Bone marrow (tissue), 2 donors: Measurements from ENCODE around the gene SUGP1.
"Not testable (repeated sequence)": the region's sequence is repeated elsewhere in the genome, so short reads cannot be mapped to it uniquely, and the experiment has no call there.

Source experiments
- DNase-seq, 2 donors: peaks; one replicate each; lab custom pipeline; 2025; lab: John Stamatoyannopoulos, UW

SUGP1 gene, protein sequence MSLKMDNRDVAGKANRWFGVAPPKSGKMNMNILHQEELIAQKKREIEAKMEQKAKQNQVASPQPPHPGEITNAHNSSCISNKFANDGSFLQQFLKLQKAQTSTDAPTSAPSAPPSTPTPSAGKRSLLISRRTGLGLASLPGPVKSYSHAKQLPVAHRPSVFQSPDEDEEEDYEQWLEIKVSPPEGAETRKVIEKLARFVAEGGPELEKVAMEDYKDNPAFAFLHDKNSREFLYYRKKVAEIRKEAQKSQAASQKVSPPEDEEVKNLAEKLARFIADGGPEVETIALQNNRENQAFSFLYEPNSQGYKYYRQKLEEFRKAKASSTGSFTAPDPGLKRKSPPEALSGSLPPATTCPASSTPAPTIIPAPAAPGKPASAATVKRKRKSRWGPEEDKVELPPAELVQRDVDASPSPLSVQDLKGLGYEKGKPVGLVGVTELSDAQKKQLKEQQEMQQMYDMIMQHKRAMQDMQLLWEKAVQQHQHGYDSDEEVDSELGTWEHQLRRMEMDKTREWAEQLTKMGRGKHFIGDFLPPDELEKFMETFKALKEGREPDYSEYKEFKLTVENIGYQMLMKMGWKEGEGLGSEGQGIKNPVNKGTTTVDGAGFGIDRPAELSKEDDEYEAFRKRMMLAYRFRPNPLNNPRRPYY

DNA sequence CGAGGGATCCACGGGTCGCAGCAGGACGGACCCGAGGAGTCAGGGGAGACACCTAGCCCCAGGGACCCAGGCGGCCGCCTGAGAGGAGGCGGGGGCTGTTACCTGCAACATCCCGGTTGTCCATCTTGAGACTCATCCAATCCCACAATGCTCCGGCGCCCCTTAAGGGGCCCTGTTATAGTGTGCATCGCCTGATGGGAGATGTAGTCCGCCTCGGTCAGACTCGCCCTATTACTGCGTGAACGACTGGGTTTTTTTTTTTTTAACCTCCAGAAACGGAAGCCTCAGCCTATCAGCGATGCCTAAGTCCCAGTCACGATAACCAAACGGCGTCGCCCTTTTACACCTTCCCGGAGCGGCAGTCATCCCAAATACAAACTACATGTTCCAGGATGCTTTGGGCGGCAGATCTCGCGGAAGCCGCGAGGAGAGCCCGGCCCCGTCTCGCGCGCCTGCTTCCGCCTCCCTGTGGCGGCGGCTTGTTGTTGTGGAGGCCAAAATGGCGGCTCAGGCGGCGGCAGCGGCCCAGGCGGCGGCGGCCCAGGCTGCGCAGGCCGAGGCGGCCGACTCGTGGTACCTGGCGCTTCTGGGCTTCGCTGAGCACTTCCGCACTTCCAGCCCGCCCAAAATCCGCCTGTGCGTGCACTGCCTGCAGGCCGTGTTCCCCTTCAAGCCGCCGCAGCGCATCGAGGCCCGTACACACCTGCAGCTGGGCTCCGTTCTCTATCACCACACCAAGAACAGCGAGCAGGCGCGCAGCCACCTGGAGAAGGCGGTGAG lies at the start of gene SUGP1, which contains the start of gene MAU2:
Gene SUGP1, minus strand, starts transcription at position 149 of the 780 bp plus-strand sequence. Its CDS starts 13 bp downstream, at position 136.
Gene MAU2, plus strand, starts transcription at position 469 of the 780 bp plus-strand sequence. Its CDS starts 31 bp downstream, at position 500.
- peak; percentile 75 to 83 for DNase-seq

DNA sequence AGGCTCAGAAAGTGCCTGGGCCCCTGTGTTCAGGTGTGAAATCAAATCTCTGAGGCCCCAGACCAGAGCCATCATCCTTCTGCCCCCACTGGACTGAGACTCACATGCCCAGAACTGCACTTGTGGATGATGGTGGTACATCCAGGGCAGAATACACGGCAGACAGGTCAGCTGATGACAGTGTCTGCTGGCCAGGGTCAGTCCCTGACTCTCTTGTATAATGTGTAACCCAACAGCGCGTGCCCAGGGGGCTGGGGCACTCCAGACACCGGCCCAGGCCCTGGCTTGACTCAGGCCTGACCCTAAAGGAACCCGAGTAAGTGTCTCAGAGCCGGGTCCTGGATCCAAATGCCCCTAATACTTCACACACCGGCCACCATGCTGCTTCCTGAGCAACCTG lies 47.8 kb upstream of the SUGP1 start:
- DNase-seq = no peak

DNA sequence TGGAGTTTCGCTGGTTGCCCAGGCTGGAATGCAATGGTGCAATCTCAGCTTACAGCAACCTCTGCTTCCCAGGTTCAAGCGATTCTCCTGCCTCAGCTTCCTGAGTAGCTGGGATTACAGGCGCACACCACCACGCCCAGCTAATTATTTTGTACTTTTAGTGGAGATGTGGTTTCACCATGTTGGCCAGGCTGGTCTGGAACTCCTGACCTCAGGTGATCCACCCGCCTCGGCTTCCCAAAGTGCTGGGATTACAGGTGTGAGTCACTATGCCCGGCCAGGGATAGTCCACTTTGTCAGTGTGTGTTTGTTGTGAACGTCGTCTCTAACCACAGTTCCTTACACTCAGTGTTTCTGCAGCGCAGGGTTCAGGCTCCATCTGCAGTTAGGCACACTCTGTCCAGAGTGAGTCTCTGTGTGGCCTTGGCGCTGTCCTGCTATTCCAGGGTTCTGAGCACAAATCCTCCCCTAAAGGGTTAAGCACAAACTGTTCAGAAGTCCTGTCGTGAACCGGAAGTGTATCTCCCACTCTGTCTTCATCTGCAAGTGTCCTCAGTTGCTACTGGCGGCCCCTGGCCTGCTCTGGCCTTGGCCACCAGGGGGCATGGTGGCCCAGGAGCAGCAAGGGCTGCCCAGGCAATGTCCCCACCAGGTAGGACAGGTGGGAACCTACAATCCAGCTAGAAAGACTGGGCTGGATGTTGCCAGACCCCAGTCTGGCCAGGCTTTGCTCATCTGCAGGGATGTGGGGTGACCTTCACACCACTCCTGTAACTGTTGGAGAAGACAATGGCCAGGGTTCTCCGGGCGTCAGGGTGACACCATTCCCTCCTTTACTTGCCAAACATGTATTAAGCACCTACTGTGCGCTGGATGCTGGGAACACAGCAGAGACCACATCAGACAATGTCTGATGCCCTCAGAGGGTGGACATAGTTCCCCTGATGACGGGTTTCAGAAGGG lies 46.4 kb upstream of the SUGP1 start:
- DNase-seq = peak; percentile 19 to 47

DNA sequence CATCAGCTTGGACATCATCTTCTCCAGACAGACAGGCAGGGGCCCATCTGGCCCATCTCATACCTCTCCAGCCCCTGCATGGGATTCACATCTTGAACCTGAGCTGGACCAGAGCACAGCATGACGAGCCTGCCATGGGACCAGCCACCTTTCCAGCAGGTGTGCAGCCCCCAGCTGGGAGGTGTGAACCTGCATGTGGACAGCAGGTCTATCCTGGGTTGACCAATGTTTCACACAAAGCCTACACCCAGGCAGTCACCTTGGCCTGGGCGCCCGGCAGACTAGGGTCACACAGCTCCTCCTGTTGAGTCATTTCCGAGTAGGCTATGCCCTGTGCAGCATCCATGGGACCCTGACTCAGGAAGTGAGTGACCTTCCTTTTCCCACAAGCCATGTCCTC lies 41.8 kb upstream of the SUGP1 start:
- no peak for DNase-seq

DNA sequence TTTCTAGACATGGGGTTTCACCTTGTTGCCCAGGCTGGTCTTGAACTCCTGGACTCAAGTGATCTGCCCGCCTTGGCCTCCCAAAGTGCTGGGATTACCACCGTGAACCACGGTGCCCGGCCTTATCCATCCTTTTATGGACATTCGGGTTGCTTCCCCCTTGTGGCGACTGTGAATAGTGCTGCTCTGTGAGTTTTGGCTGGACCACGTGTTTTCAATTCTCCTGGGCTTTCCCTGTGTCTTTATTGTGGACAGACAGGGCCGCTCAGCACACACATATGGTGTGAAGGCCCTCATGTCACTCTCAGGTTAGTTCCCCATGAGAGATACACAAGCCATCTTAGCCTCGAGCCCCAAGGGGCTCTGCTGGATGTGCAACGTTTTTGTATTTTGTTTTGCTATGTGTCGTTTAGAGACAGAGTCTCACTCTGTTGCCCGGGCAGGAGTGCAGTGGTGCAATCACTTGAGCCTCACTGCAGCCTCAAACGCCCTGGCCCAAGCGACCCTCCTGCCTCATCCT lies 40.8 kb upstream of the SUGP1 start:
- peak; percentile 22 to 67 for DNase-seq

DNA sequence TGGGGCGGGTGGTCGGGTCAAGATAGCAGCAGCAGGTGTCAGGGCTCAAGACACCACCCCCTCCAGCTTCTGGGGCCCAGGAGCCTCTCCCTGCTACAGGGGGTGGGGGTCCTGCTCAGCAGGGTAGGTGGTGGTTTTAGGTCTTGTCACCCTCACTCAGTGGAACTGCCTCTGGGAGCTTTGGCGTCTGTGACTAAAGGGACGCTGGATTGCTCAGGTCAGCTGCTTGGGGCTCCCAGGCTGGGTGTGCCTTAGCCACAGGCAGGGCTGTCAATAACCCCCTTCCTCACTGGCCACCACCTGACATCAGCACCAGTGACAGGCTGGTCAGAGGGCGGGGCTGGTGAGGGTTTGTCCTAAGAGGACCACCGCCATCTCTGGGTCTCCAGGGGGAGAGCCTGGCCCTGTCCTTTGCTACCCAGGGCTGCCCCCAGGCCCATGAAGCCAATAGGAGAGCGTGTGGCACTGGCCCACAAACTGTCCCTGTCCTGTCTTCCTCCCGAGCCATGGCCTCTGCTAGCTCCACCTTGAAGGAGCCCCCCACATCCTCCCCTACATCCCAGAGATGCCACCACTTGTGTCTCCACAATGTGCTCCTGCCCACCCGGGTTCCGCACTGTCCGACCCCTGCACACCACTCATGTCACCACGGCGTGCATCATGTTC lies 36.7 kb upstream of the SUGP1 start:
- no peak for DNase-seq

DNA sequence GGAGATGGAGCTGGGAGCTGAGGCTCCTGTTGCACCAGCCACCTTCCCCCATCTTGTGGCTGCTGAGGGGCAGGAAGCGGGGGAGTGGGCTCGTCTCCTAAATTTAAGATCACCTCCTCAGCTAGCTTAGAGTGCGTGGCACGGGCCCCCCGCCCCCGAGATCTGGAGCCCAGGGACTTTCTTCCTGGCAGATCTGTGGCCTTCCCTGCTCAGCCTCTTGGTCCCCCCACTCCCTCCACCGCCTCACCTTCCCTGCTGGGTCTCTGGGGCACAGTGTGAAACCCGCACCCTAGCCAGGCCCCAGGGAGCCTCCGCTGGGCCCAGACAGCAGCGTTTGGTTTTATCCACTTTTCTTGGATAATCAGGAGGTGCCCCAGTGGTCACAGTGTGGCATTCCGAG lies 36.2 kb upstream of the SUGP1 start:
- DNase-seq = no peak

DNA sequence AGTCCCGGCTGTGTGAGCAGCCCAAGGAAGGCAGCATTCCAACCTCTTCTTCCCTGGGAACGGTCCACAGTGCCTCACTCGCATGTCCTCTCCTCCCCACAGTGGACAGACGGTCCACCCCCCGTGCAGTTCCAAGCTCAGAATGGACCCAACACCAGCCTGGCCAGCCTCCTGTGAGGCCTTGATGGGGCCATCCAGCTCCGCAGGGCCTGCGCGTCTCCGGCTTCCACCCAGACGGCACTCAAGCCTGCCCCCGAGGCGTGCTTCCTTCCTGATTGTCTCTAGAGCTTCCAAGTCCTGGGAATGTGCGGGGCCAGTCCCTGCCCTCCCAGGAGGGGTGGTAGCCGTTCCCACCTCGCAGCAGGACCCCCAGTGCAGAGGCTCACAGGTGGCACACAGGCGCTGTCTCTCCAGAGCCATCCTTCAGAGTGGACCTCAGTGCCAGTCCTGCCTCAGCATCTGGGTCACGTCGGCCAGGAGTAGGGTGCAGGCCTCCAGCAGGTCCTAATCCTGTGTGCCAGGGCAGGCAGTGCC lies 35.4 kb upstream of the SUGP1 start:
- no peak for DNase-seq

DNA sequence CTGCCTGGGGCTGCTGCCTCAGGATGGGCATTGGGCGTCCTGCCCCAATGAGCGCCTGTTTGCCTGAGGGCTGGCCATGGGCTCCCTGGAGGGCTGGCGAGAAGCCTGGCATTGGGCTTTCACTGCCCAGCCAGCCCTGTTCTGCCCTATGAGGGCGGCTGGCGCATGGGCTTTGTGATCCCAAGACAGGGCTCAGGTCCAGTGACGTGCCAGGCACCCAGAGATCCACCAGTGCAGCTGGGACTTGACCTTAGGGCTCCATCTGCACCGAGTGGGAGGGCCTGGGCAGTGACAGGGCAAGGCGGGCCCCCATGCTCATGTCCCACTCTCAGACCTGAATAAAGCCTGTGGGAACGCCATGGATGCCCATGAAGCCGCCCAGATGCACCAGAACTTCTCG lies 34.6 kb upstream of the SUGP1 start:
- no peak for DNase-seq

DNA sequence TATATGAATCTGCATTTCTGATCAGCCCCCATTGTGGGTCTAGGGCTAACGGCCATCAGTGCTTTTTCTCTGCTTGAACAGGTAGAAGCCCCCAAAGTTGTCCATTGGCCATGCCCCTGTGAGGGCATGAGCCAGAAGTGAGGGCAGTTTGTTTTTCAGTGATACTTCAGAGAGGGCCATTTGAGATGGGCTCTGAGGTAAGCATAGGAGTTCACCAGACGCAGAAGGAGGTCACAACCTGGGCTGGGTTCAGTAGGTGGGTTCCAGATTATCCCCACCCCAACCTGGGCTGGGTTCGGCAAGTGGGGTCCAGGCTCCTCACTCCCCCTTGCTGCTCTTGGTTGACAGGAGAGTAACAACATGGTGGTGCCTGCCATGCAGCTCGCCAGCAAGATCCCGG lies 33.7 kb upstream of the SUGP1 start:
- no peak for DNase-seq

DNA sequence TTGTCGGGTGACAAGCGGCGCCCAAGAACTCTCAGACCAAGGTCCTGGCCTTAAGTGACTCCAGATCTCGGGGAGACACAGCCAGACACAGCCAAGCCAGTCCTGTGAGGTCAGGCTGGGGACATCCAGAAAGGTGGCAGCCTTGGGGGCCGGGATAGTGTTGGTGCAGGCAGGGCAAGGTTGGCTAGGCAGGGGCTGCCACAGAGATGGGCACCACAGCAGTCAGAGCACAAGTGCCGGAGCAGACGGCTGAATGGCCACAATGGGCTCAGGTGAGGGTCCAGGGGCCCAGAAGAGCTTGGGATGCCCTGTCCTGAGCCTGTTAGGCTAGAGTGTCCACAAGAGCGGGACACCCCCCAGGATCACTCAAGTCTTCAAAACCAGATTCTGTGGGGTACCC lies 32.5 kb upstream of the SUGP1 start:
- no peak for DNase-seq

DNA sequence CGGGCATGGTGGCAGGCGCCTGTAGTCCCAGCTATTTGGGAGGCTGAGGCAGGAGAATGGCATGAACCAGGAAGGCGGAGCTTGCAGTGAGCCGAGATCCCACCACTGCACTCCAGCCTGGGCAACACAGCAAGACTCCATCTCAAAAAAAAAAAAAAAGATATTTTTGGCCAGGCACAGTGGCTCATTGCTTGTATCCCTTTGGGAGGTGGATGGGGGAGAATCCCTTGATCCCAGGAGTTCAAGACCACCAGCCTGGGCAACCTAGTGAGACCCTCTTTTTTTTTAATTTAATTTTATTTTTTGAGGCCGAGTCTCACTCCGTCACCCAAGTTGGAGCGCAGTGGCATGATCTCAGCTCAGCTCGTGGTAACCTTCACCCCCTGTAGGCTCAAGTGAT lies 30.4 kb upstream of the SUGP1 start:
- DNase-seq = not testable (repeated sequence)

DNA sequence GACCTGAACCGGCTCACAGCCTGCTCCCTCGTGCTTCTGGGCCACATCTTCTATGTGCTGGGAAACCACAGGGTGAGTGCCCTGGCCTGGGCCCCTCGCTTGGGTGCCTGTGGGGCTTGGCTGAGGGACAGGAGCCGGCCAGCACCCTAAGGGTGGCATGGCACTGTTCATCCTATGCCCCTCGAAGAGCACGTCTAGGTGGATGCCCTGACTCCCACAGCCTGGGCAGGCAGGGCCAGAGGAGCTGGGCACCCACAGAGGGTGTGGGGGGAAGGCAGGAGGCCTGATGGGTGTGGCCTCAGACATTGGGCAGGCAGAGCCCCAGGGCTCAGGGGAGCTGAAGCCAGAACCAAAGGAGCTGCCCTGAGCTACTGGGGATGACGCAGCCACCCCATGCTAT lies 29.1 kb upstream of the SUGP1 start:
- no peak for DNase-seq

DNA sequence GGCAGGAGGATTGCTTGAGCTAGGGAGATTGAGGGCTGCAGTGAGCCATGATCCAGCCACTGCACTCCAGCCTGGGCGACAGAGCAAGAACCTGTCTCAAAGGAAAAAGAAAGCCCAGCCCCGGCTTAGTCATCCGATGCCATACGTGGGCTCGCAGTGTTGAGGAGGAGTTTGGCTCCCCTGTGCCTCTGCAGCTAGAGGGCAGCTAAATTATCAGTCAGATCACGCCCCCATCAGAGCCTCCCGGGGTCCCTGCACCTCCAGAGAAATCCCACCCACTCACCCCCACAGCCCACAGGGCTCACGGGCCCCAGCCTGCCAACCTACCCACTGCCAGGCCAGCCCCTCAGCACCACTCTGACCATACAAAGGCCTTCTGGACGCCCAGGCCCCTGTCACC lies 28.0 kb upstream of the SUGP1 start:
- no peak for DNase-seq

DNA sequence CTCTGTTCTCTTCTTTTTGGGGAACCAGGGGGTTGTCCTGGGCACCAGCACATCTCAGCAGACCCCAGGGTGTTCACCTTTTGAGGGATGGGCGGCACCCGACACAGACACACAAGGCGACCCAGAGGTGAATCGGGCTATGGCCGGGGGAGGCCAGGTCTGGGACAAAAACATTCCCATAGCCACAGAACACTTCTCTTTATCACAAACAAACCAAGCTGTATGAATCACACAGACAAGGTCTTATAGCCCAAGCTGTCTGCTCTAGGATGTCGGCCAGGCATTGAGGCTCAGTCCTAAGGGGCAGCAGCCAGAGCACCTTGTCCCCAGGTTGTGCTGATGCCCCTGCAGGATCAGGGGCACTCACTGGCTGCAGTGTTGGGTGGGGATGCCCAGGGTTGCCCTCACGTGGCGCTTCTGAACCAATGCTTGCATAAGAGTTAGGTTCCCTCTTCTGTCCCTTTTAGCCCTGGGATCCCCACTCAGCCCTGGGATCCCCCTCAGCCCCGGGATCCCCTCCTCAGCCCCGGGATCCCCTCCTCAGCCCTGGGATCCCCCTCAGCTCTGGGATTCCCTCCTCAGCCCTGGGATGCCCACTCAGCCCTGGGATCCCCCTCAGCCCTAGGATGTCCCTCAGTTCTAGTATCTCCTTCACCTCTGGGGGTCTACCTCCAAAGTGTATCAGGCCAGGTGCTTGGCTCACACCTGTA lies 27.2 kb upstream of the SUGP1 start:
- DNase-seq = no peak

DNA sequence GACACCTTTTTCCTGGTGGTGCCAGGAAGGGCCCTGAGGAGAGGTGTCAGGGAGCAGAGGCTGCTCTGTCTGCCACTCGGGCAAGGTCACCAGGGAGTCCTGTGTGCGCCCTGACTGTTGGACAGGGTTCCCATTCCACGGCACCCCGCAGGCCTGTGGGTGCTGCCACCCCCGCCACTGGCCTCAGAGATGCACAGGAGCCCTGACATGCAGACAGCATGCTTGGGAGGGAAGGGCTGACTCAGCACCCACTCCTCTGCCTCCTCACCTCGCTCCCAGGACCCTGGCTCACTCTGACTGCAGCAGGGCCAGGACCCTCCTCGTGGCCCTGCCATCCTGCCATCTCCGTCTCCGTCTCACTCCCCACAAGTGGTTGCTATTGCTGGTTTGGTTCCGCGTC lies 25.7 kb upstream of the SUGP1 start:
- DNase-seq = no peak

DNA sequence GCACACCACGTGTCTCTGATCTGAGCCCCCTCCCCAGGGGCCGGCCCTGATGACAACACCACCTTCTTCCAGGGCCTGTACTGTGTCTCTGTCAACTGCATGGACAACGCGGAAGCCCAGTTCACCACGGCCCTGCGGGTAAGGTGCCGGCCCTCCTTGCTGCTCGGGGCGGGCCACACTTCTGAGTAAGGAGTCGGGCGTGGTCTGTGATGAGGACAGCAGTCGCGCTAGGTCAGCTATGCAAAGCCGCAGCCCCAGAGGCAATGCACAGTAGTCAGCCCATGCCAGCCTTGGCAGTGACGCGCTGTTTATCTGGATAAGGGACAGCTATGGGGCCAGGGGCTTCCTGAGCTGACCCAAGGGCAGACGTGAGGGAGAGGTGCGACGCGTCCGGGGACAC lies 24.9 kb upstream of the SUGP1 start:
- DNase-seq = no peak

DNA sequence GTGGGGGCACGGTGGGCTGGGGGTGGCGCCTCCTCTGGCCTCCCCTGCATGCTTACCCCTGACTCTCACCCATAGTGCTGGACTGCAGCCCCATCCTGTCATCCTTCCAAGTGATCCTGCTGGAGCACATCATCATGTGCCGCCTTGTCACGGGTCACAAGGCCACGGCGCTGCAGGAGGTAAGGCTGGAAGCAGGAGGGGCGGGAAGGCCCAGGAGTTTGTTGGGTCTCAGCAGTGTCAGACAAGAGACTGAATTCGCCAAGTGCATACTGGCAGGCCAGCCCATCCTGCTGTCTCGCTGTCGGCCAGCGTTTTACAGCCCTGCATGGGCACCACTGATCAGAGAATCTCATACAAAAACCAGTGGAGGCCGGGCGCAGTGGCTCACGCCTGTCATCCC lies 23.5 kb upstream of the SUGP1 start:
- DNase-seq = no peak

DNA sequence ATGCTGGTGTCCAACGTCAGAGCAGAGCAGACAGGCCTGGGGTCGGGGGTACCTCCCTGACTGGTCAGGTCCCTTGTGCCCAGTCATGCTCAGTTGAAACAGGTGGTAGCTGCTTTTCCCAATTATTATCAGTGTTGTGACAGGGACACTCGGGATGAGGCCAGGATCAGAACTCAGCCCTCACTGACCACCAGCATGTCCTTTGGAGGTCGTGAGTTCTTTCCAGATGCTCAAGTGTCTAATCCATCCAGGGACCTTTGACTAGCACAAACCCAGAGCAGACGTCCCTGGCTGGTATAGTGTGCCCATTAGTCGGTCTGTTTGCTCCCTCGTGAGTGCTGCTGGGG lies 22.7 kb upstream of the SUGP1 start:
- no peak for DNase-seq
